TTC549 (cell line): ENCODE data around the gene TMEM184B.
"Not testable (repeated sequence)": the region's sequence is repeated elsewhere in the genome, so short reads cannot be mapped to it uniquely, and the experiment has no call there.

Experiments
- FAIRE-seq: peaks from 2 replicates; lab custom pipeline; 2012; peaks lifted over from hg19 to GRCh38; lab: Jason Lieb, UNC

The TMEM184B gene

GRCh38 chr22:38177926-38178604, 94.7 kb downstream of the TMEM184B start:
- no peak for FAIRE-seq

GRCh38 chr22:38177571-38177925, 95.3 kb downstream of the TMEM184B start:
- FAIRE-seq = not testable (repeated sequence)

- FAIRE-seq = no peak
Observed at GRCh38 chr22:38177044-38177443, 95.8 kb downstream of the TMEM184B start.

GRCh38 chr22:38176170-38176741, 96.6 kb downstream of the TMEM184B start:
- no peak for FAIRE-seq

- FAIRE-seq = no peak
Observed at GRCh38 chr22:38175206-38176118, 97.3 kb downstream of the TMEM184B start.

- FAIRE-seq = no peak
Observed at GRCh38 chr22:38174626-38175025, 98.2 kb downstream of the TMEM184B start.

GRCh38 chr22:38173641-38173906, 99.2 kb downstream of the TMEM184B start:
- no peak for FAIRE-seq

GRCh38 chr22:38172832-38173640, 99.8 kb downstream of the TMEM184B start:
- FAIRE-seq = no peak

- no peak for FAIRE-seq
Observed at GRCh38 chr22:38171927-38172831, 100.6 kb downstream of the TMEM184B start.

- FAIRE-seq = no peak
Observed at GRCh38 chr22:38170469-38170868, 102.3 kb downstream of the TMEM184B start.
